GM18909 (cell line): ENCODE measurements around the gene GPN1.
"Not testable (repeated sequence)": the region's sequence is repeated elsewhere in the genome, so short reads cannot be mapped to it uniquely, and the experiment has no call there.

Experiments used
- ATAC-seq: cut with Tn5 transposase; IDR thresholded peaks from one replicate; pipeline ENCODE4 v1.9.1; 2021; ENCODE audit warnings: mild to moderate bottlenecking; ENCODE audit not compliant: unreplicated experiment, poor library complexity

Gene GPN1

GRCh38 chr2:27664622-27665363 is 35.9 kb downstream of the GPN1 start:
- ATAC-seq = no peak

DNA sequence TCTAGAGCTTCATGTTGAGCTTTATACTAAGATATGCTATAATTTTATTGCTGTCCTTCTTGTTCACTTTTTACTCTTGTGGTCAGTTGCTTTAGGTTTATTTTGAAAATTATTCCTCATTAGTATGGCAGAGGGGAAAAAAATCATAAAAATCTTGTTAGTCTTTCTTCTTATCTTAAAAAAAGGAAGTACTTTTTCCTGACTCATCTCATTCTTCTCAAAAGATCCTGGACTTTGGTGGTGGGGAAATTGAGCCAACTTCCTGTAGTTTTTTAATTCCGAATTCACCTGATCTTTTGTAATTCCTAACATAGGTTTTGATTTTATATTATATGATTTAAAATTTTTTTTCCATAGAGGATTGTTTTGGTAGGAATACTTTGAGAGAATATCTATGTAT is 38.6 kb downstream of the GPN1 start:
- ATAC-seq = no peak

DNA sequence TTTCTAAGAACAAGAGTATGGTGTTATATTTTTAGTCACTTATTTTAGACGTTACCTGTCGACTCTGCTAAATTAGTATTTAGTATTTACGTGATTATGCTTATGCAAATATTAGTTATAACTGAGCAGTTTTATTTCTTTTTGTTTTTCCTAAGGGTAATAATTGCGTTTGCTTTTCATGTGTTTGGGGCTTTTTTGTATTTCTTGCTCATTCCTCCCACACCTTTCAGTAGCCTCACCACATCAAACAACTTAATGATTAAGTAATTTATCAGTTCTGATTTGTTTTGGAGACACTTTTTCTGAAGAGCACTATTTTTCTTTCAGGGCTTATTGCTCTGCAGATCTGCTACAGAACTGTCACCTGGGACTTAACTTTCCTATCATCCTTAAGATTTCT is 42.4 kb downstream of the GPN1 start:
- no peak for ATAC-seq

DNA sequence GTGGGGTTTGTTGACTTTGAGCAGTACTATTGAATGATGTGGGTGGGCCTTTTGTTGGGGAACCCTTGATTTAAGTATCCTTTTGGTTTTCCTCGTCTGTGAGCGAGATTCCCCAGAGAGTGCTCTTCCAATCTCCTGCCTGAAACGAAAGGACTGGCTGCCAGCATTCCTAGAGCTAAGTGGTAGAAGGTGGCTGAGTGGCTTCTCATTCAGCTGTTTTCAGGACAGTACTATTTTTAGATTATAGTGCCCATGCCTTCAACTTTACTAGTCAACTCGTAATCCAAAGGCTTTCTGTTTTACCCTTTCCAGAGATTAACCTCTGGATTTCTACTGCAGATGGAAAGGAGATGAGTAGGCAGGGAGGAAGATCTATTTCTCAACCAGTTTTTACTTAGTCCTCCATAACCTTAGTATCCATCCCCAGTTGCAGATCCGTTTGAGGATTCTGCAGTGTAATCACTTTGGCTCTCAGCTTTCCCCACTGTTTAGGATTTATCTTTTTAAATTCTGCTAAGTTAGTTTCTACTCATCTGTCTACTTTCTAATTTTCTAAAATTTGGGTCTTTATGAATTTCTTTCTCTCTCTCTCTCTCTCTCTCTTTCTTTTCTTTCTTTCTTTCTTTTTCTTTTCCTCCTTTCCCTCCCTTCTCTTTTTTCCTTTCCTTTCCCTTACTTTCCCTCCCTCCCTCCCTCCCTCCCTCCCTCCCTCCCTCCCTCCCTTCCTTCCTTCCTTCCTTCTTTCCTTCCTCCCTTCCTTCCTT is 44.1 kb downstream of the GPN1 start:
- no peak for ATAC-seq

- no peak for ATAC-seq
Measured at GRCh38 chr2:27680571-27680970, 51.7 kb downstream of the GPN1 start.

DNA sequence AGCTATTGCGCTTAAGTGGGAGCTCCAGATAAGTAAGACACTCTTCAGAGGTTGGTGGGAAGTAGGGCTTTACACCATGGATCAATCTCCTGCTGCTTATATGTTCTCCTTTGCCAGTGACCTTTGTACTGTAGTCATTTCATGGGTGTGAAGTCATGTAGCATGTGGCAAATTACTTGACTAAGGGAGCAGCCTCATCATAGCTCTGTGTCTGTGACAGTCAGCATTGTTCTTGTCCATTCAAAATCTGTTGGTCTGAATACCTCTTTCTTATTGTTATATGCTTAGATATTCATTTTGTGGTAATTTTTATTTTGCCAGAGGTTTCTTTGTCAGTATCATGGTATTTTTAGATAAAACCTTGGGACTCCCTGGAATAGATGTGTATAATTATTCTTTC is 53.0 kb downstream of the GPN1 start:
- ATAC-seq = no peak

GRCh38 chr2:27682334-27682771 is 53.5 kb downstream of the GPN1 start:
- ATAC-seq = not testable (repeated sequence)

GRCh38 chr2:27683390-27684071 is 54.7 kb downstream of the GPN1 start:
- ATAC-seq = peak; percentile 74

DNA sequence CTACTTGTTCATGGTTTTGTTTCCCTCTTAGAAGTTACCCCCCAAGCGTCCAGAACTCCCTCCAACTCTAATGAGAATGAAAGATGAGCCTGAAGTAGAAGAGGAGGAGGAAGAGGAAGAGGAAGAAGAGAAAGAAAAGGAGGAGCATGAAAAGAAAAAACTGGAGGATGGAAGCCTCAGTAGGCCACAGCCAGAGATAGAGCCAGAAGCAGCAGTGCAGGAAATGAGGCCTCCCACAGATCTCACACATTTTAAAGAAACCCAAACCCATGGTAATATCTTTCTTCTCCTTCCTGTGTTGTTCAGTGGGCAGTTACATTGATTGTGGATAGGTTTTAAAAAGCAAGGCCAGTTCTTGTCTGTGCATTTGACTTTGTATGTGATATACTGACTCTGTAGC is 56.2 kb downstream of the GPN1 start:
- ATAC-seq = not testable (repeated sequence)

DNA sequence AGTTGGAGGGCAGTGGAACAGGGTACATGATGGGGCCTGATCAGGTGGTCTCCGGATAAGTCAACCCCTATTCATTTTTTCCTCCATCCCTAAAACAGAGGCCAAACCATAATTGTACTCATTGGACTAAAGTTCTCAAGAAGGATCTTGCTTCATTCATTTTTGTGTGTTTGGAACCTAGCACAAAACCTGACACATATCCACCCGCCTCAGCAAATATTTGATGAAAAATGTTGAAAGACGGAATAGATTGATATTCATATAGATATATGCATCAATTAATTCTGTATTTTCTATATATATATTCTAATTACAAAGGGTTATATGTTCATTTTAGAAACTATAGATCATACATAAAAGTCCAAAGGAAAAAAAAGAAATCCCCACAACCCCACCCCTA is 56.7 kb downstream of the GPN1 start:
- no peak for ATAC-seq

DNA sequence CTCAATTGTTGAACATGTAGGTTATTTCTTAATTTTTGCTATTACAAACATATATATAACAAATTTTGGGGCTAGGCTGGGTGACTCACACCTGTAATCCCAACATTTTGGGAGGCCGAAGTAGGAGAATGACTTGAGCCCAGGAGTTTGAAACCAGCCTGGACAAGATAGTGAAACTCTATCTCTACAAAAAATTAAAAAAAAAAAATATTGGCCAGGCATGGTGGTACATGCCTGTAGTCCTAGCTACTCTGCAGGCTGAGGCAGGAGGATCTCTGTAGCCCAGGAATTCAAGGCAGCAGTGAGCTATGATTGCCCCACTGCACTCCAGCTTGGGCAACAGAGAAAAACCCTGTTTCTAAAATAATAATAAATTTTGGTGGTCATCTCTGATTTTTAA is 58.4 kb downstream of the GPN1 start:
- no peak for ATAC-seq

GRCh38 chr2:27689424-27689823 is 60.6 kb downstream of the GPN1 start:
- ATAC-seq = no peak

GRCh38 chr2:27690052-27690451 is 61.2 kb downstream of the GPN1 start:
- ATAC-seq = no peak

DNA sequence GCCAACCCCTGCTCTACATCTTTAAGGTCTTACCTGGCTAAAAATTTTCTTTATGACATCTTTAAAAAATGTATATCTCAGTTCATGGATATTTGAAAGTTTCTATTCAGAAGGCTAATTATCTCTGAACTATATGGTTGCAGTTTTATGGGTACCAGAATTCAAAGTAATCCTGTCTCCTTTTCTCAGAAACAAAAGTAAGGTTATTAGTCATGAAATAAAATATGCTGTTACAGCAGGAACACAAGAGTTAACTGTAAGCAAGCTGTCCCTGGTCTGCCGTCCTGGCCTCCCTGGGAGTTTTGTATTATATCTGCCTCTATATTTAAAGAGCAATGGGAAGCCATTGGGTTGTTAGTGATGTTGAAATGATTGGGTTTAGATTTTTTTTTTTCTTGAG is 68.8 kb downstream of the GPN1 start:
- ATAC-seq = no peak
